SKM-1 treated with dmso at 0.1 percent for 144 hours (cell line): ENCODE data around the gene GCNT2.
A peak's percentile ranks its signal among the peaks of the same experiment; 100 is the strongest.
"Not testable (repeated sequence)": the region's sequence is repeated elsewhere in the genome, so short reads cannot be mapped to it uniquely, and the experiment has no call there.

Experiments used
- DNase-seq: peaks from one replicate; lab custom pipeline; 2025; ENCODE audit not compliant: unreplicated experiment; lab: John Stamatoyannopoulos, UW

The GCNT2 gene

DNA sequence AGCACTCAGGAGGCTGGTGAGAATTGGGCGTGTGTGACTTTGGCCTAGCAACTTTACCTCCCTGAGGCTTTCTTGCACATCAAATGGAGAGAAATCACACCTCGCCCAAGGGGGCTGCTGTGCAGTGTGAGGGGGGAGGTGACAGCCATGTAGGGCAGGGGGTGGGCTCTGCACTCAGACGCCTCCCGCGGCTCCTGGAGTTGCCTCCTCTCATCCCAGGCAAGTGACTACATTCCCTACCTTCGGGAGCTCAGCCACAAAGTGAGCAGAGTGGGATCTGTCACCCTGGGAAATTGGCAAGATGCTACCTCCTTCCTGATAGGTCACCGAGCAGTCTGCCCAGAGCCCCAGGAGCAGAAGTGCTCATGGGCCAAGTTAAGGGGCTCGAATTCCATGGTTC is 56.0 kb downstream of the GCNT2 start:
- no peak for DNase-seq

GRCh38 chr6:10578723-10579122 is 57.6 kb downstream of the GCNT2 start:
- no peak for DNase-seq

DNA sequence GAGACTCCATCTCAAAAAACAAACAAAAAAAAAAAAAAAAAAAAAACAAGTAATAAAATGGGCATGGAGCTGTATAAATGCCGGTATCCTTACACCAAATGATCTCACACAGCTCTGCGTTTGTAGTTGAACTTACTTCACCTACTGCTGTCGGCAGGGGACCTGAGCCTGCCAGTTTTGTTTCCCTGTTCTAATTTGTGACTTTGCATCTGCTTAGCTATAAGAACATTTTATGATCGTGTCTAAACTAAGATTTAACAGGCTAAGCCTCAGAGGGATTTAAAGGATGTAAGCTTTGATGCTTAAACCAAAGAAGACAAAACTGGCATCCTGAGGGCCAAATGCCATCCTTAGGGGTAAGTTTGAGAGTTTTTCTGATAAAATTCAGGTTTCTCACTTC is 58.7 kb downstream of the GCNT2 start:
- DNase-seq: no peak

DNA sequence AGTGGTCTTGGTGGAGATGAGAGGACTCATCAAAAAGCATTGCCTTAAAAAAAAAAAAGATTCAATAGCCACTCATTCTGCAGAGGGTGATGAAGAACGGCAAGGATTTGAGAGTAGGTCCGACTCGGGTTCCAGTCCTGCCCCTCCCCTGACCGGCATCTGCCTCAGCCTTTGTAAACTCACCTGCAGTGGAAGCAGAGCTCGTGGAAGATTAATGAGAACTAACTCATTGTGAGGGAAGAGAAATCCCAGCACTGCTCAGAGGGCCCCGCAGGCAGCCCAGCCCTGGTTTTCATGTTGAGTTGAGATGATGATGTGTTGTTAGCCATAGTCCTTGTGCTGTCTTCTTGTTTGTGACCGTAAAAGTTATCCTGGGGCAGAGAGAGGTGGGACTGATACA is 59.4 kb downstream of the GCNT2 start:
- DNase-seq: no peak

DNA sequence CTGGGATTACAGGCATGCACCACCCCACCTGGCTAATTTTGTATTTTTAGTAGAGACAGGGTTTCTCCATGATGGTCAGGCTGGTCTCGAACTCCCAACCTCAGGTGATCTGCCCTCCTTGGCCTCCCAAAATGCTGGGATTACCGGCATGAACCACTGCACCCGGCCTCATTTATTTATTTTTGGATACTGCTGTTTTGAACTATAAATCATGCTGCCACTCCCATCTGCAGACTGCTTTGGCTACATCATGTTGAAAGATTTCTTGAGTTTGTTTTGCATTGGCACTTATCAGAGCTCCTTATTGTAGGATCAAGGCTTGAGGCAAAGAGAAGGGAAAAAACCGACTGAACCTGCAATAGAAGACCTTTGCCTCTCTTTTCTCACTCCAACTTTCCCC is 60.3 kb downstream of the GCNT2 start:
- DNase-seq: not testable (repeated sequence)

GRCh38 chr6:10582774-10583508 is 61.8 kb downstream of the GCNT2 start:
- no peak for DNase-seq

GRCh38 chr6:10583509-10583901 is 62.4 kb downstream of the GCNT2 start:
- no peak for DNase-seq

DNA sequence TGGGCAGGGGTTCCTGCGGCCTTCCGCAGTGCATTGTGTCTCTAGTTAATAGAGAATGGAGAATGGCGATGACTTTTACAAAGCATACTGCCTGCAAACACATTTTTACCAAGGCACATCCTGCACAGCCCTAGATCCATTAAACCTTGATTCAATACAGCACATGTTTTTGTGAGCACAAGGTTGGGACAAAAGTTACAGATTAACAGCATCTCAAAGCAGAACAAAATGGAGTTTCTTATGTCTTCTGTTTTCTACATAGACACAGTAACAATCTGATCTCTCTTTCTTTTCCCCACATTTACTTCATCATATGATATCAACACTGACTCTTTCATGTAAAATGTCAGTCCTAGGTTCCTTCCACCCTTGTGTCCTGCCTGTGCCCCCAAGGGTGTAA is 63.5 kb downstream of the GCNT2 start:
- no peak for DNase-seq

DNA sequence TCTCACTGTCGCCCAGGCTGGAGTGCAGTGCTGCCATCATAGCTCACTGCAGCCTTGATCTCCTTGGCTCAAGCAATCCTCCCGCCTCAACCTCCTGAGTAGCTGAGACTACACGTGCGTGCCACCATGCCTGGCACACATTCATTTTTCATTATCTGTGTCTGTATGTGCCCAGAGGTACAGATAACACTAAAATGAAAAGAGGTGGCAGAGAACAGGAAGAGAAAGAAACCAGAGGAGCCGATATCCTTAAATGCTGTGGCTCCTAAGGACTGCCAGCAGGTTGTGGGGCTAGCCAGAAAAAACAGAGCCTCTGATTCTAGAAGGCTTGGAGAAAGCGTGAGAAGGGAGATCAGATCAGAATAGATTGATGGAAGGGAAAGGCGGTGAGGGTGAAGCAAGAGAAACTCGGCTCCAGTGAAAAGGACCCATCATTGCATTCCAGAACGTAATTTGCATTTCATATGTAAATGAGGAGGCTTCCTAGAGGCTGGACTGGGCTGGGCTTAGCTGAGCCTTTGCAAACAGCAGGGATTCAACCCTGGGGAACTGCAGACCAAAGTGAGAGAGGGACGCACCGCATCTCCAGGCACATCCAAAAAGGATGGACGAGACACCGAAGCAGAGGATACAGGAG is 64.2 kb downstream of the GCNT2 start:
- DNase-seq: no peak

DNA sequence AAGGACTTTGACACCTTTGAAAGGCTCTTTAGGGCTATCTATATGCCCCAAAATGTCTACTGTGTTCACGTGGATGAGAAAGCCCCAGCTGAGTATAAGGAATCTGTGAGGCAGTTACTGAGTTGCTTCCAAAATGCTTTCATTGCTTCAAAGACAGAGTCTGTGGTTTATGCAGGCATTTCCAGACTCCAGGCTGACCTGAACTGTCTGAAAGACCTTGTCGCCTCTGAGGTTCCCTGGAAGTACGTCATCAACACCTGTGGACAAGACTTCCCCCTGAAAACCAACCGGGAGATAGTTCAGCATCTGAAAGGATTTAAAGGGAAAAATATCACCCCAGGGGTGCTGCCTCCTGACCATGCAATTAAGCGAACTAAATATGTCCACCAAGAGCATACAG is 65.2 kb downstream of the GCNT2 start:
- DNase-seq: no peak

- no peak for DNase-seq
Measured at GRCh38 chr6:10587656-10588406, 66.7 kb downstream of the GCNT2 start.

DNA sequence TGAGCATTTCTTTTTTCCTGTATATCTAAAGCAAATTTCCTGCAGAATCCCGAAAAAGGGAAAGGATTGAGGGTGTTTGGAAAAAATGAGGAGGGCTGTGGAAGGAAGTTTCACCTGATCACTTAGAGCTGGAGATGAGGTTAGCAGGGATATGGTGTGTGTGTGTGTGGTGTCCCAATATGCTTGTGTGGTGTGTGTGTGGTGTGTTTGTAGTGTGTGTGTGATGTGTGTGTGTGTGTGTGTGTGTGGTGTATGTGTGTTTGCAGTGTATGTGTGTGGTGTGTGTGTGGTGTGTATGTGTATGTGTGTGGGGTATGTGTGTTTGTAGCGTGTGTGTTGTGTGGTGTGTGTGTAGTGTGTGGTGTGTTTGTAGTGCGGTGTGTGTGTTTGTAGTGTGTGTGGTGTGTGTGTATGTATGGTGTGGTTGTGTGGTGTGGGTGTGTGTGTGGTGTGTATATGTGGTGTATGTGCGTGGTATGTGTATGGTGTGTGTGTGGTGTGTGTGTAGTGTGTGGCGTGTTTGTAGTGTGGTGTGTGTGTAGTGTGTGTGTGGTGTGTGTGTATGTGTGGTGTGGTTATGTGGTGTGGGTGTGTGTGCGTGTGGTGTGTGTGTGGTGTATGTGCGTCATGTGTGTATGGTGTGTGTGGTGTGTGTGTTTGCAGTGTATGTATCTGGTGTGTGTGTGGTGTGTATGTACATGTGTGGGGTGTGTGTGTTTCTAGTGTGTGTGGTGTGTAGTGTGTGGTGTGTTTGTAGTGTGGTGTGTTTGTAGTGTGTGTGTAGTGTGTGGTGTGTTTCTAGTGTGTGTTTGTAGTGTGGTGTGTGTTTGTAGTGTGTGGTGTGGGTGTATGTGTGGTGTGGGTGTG is 67.6 kb downstream of the GCNT2 start:
- no peak for DNase-seq

- no peak for DNase-seq
Measured at GRCh38 chr6:10589429-10589727, 68.2 kb downstream of the GCNT2 start.

- no peak for DNase-seq
Measured at GRCh38 chr6:10589983-10590382, 68.8 kb downstream of the GCNT2 start.

- no peak for DNase-seq
Measured at GRCh38 chr6:10591422-10592160, 70.4 kb downstream of the GCNT2 start.

DNA sequence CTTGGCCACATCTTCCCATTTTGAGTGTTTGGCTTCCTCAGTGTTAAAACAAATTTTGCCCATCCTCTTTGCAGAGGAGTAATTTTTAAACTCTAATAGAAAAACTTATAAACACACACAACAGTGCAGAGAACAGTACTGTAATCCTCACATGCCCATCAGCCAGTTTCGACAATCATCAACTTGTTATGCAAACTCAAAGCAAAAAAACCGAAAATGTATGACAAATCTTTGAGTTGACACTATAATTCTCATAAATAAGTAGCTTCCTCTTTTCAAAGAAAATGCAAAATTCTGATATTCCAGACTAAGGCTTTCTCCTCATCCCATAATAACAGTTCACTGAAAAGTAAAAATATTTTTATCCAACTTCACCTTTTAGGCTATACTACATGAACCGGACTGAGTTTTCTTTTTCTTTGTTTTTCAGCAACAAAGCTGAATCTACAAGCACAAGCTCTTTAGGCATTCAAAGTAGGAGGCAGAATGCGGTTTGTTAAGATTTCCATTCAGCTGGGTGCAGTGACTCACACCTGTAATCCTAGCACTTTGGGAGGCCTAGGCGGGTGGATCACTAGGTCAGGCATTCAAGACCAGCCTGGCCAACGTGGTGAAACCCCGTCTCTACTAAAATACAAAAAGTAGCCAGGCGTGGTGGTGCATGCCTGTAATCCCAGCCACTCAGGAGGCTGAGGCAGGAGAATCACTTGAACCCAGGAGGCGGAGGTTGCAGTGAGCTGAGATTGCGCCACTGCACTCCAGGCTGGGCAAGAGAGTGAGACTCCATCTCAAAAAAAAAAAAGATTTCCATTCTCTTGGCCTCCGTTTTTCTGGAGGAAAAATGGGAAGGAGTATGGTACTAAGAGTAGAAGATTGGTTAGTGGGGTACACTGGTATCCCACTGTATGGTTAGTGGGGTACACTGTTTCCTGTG is 74.8 kb downstream of the GCNT2 start:
- no peak for DNase-seq

DNA sequence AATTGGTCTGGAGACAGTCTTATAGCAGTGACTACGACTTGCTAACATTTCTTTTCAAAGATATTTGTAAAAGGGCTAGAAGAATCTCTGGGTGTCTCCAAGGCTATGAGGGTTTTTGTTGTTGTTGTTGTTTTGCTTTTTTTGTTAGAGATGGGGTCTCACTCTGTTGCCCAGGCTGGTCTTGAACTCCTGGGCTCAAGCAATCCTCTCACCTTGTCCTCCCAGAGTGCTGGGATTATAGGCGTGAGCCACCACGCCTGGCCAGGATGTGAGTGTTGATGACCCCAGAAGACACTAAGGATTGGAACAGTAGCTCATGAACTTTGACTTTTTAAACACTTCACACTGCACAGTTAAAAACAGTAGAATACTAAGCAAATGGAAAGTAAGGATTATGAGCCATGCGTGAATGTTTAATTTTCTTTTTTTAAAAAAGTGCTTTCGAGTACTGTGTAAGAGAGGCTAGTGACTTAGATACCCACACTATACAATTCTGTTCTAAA is 76.4 kb downstream of the GCNT2 start:
- no peak for DNase-seq

- DNase-seq: peak; percentile 96
Measured at GRCh38 chr6:10598084-10598960, 77.2 kb downstream of the GCNT2 start.
